OCI-LY1 (cell line): Measurements from ENCODE around the gene PRIM1.

ENCODE experiments used
- H2AFZ ChIP-seq: fragments of 200-600 bp; sonication (generic), shearing (Covaris generic); 2 replicates; pipeline ENCODE4 v1.6.0; 2014; ENCODE audit warnings: antibody characterized with exemption, mild to moderate bottlenecking, low read length
- H3F3A ChIP-seq: fragments of 200-600 bp; sonication (generic), shearing (Covaris generic); 2 replicates; pipeline ENCODE4 v1.6.0; 2014; ENCODE audit warnings: mild to moderate bottlenecking, antibody characterized with exemption, low read length, moderate library complexity; ENCODE audit not compliant: insufficient read depth
- H3K27ac ChIP-seq: fragments of 200-600 bp; sonication (generic); 2 replicates; pipeline ENCODE4 v1.5.1; 2014; ENCODE audit warnings: low read length, mixed run types, mild to moderate bottlenecking, low read depth; ENCODE audit not compliant: poor library complexity, severe bottlenecking
- H3K27me3 ChIP-seq: fragments of 200-600 bp; sonication (generic); 2 replicates; pipeline ENCODE4 v1.6.0; 2014; ENCODE audit warnings: antibody characterized with exemption, mild to moderate bottlenecking, low read length, moderate library complexity; ENCODE audit not compliant: insufficient read depth
- H3K36me3 ChIP-seq: fragments of 200-600 bp; sonication (generic); 2 replicates; pipeline ENCODE4 v1.6.1; 2014; ENCODE audit warnings: mild to moderate bottlenecking, antibody characterized with exemption, low read length, moderate library complexity, mixed read lengths; ENCODE audit not compliant: insufficient read depth
- H3K4me1 ChIP-seq: fragments of 200-600 bp; sonication (generic); 2 replicates; pipeline ENCODE4 v1.5.1; 2014; ENCODE audit warnings: mild to moderate bottlenecking, low read length, moderate library complexity; ENCODE audit not compliant: insufficient read depth, severe bottlenecking
- H3K4me2 ChIP-seq: fragments of 200-600 bp; sonication (generic), shearing (Covaris generic); 2 replicates; pipeline ENCODE4 v1.6.1; 2014; ENCODE audit warnings: low read length
- H3K4me3 ChIP-seq: fragments of 200-600 bp; sonication (generic); 2 replicates; pipeline ENCODE4 v1.5.1; 2014; ENCODE audit warnings: low read length, low read depth, mild to moderate bottlenecking, mixed read lengths; ENCODE audit not compliant: poor library complexity, severe bottlenecking
- H3K79me2 ChIP-seq: fragments of 200-600 bp; shearing (Covaris generic); 2 replicates; pipeline ENCODE4 v1.6.1; 2016; ENCODE audit warnings: mixed run types, low read length, mixed read lengths; ENCODE audit not compliant: insufficient read depth
- H3K9ac ChIP-seq: fragments of 200-600 bp; sonication (generic), shearing (Covaris generic); 2 replicates; pipeline ENCODE4 v1.6.1; 2014; ENCODE audit warnings: mild to moderate bottlenecking, low read length, mixed read lengths
- H3K9me2 ChIP-seq: fragments of 200-600 bp; sonication (generic), shearing (Covaris generic); 2 replicates; pipeline ENCODE4 v1.6.1; 2014; ENCODE audit warnings: low read depth, mild to moderate bottlenecking, low read length, mixed read lengths
- H3K9me3 ChIP-seq: fragments of 200-600 bp; shearing (Covaris generic); 2 replicates; pipeline ENCODE4 v1.6.1; 2014; ENCODE audit warnings: low read length, mixed read lengths
- H4K20me1 ChIP-seq: fragments of 200-600 bp; sonication (generic), shearing (Covaris generic); 2 replicates; pipeline ENCODE4 v1.6.0; 2016; ENCODE audit warnings: mild to moderate bottlenecking, low read length; ENCODE audit not compliant: insufficient read depth
- EZH2 ChIP-seq: fragments of 200-600 bp; sonication (generic), shearing (Covaris generic); IDR thresholded peaks from 2 replicates; pipeline ENCODE4 v1.8.0; 2017; ENCODE audit warnings: borderline replicate concordance, mixed run types, mild to moderate bottlenecking, antibody characterized with exemption, low read length, moderate library complexity, mixed read lengths
- TF ChIP-seq, protein P1 (sequence below): fragments of 200-600 bp; sonication (generic), shearing (Covaris generic); IDR thresholded peaks from 2 replicates; pipeline ENCODE4 v1.5.1; 2017; ENCODE audit warnings: mild to moderate bottlenecking, antibody characterized with exemption, low read length, moderate library complexity, mixed read lengths

The PRIM1 gene

DNA sequence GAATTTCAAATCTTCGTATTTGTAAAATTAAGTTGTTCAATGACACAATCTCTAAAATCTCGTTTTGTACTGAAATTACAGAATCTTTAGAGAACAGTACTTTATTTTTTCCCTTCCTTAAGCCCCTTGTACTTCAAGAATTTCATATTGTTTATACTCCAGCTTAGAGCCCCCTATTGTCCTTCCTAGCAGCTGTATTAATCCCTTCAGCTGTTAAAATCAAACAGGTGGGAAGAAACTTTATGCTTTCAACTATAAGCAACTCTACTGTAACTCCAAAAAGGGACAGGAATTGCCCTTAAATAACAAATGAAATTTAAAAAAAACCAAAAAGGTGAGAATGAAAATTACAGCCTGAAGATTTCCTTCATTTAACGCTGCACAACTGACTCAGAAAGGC is 28.8 kb downstream of the PRIM1 start:
- Histone ChIP-seq H2AFZ (no peak overlapping the region), H3K36me3 (peaks cover 65% of the 10 kb centered on the region), H3K9ac (peak overlapping the region; percentile 100), H3F3A (no peaks in the 10 kb centered on the region), H3K4me2 (peak overlapping the region; percentile 80), H3K4me3 (peak overlapping the region; percentile 99), H3K9me3 (no peaks in the 10 kb centered on the region), H3K27me3 (no peaks in the 10 kb centered on the region), H3K9me2 (no peaks in the 10 kb centered on the region), H4K20me1 (peaks cover 5% of the 10 kb centered on the region), H3K27ac (peak overlapping the region; percentile 92), H3K79me2 (peaks cover 65% of the 10 kb centered on the region), H3K4me1 (peaks cover 48% of the 10 kb centered on the region)
- TF ChIP-seq, protein P1, sequence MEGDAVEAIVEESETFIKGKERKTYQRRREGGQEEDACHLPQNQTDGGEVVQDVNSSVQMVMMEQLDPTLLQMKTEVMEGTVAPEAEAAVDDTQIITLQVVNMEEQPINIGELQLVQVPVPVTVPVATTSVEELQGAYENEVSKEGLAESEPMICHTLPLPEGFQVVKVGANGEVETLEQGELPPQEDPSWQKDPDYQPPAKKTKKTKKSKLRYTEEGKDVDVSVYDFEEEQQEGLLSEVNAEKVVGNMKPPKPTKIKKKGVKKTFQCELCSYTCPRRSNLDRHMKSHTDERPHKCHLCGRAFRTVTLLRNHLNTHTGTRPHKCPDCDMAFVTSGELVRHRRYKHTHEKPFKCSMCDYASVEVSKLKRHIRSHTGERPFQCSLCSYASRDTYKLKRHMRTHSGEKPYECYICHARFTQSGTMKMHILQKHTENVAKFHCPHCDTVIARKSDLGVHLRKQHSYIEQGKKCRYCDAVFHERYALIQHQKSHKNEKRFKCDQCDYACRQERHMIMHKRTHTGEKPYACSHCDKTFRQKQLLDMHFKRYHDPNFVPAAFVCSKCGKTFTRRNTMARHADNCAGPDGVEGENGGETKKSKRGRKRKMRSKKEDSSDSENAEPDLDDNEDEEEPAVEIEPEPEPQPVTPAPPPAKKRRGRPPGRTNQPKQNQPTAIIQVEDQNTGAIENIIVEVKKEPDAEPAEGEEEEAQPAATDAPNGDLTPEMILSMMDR: no peak
- no peak for TF ChIP-seq EZH2

DNA sequence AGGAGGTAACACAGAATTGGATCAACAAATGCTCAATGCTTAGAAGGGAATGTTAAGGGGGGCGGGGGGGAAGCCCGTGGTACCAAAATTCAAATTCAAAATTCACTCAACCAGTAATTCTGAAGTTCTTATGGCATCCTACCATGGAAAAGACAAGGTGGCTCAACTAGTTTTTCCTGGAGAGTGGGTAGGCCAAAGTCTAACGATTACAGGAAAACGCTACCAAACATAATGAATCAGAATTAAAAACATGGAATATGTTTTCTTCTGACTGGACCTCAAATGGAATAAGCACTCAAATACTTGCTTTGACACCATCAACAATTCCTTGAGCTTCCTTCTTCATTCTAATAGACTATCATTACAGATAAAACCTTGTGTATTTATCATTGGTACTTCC is 29.3 kb downstream of the PRIM1 start:
- Histone ChIP-seq H3F3A (no peaks in the 10 kb centered on the region), H3K4me1 (peaks cover 47% of the 10 kb centered on the region), H3K27me3 (no peaks in the 10 kb centered on the region), H3K36me3 (peaks cover 69% of the 10 kb centered on the region), H3K9me2 (no peaks in the 10 kb centered on the region), H3K79me2 (peaks cover 65% of the 10 kb centered on the region), H3K4me3 (peak overlapping the region; percentile 99), H3K9me3 (no peaks in the 10 kb centered on the region), H3K9ac (peak overlapping the region; percentile 100; the same call in 1 of the 2 replicates), H3K4me2 (peak overlapping the region; percentile 80), H3K27ac (no peak overlapping the region), H2AFZ (no peak overlapping the region), H4K20me1 (peaks cover 5% of the 10 kb centered on the region)
- no peak for TF ChIP-seq EZH2
- TF ChIP-seq, protein P1: no peak

DNA sequence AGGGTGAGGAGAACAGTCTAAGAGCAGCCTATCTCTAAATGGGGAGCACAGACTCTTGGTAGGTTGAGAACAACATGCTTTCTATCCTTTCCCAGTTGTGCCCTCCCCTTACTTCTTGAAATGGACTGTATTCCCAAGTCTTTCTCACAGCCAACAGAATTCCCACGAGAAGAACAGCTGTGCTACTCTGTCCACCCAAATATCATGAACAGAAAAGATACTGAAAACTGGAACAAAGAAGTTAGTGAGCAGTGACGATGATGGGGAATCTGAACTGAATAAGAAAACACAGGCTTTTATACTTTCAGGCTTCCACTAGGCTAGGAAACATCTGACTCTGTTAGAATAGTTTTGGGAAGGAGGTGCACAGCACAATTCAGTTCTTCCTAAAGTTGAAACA is 30.4 kb downstream of the PRIM1 start:
- no peak overlapping the region for H2AFZ ChIP-seq
- no peaks in the 10 kb centered on the region for H3K9me2 ChIP-seq
- H3K36me3 ChIP-seq: peaks cover 78% of the 10 kb centered on the region
- H3K27me3 ChIP-seq: no peaks in the 10 kb centered on the region
- no peak overlapping the region for H3K27ac ChIP-seq
- H3F3A ChIP-seq: no peaks in the 10 kb centered on the region
- peaks cover 65% of the 10 kb centered on the region for H3K79me2 ChIP-seq
- peaks cover 5% of the 10 kb centered on the region for H4K20me1 ChIP-seq
- no peaks in the 10 kb centered on the region for H3K9me3 ChIP-seq
- peak overlapping the region; percentile 99 for H3K4me3 ChIP-seq
- H3K9ac ChIP-seq: no peak overlapping the region; the same call in 1 of the 2 replicates
- peak overlapping the region; percentile 80 for H3K4me2 ChIP-seq
- H3K4me1 ChIP-seq: peaks cover 47% of the 10 kb centered on the region
- TF ChIP-seq, protein P1: no peak
- no peak for TF ChIP-seq EZH2
